Measurements from ENCODE around the gene HAPLN3.

DNA sequence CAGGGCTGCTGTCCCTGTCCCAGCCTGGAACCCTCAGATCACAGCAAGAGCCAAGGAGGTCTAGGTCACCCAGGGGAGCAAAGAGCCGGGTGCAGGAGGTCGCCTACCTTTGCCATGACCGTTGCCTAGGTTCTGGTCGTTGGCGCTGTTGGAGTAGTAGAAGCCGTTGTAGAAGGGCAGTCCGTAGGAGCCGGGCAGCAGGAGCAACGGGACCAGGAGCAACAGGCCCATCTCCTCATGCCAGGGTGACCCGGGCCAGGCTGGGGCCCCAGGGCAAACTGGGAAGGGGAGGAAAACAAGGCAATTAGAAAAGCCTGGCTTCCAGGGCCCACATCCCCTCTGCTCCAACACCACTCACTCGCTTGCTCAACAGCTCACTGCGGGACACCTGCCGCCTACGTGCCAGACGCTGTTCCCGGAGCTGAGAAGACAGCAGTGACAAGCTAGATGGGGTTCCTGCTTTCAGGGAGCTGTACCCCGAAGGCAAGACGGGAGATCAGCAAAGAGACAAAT is 8.2 kb downstream of the HAPLN3 start:
- TF ChIP-seq, protein P1, sequence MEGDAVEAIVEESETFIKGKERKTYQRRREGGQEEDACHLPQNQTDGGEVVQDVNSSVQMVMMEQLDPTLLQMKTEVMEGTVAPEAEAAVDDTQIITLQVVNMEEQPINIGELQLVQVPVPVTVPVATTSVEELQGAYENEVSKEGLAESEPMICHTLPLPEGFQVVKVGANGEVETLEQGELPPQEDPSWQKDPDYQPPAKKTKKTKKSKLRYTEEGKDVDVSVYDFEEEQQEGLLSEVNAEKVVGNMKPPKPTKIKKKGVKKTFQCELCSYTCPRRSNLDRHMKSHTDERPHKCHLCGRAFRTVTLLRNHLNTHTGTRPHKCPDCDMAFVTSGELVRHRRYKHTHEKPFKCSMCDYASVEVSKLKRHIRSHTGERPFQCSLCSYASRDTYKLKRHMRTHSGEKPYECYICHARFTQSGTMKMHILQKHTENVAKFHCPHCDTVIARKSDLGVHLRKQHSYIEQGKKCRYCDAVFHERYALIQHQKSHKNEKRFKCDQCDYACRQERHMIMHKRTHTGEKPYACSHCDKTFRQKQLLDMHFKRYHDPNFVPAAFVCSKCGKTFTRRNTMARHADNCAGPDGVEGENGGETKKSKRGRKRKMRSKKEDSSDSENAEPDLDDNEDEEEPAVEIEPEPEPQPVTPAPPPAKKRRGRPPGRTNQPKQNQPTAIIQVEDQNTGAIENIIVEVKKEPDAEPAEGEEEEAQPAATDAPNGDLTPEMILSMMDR (IDR thresholded peaks at IDR 0.05), result no peak
- TF ChIP-seq POLR2A (IDR thresholded peaks at IDR 0.05), result no peak
